Nephron (organoid): ENCODE data around the gene MAG.
"Not testable (repeated sequence)": the region's sequence is repeated elsewhere in the genome, so short reads cannot be mapped to it uniquely, and the experiment has no call there.

Experiments used
- H3K27ac Mint-ChIP-seq, 3 experiments: 2 replicates each; pipeline ENCODE4 v1.8.0; 2020; ENCODE audit warnings: mixed read lengths in 3 of 3, mild to moderate bottlenecking in 2 of 3, moderate library complexity in 1 of 3
- H3K27me3 Mint-ChIP-seq: 2 replicates; pipeline ENCODE4 v1.8.0; 2021; ENCODE audit warnings: low read depth, mild to moderate bottlenecking, moderate library complexity, mixed read lengths
- H3K36me3 Mint-ChIP-seq: 2 replicates; pipeline ENCODE4 v1.8.0; 2020; ENCODE audit warnings: low read depth, mixed read lengths
- H3K4me1 Mint-ChIP-seq: 2 replicates; pipeline ENCODE4 v1.8.0; 2020; ENCODE audit warnings: mixed read lengths
- H3K4me3 Mint-ChIP-seq, 3 experiments: 2 replicates each; pipeline ENCODE4 v1.8.0; 2020; ENCODE audit warnings: mild to moderate bottlenecking in 3 of 3, mixed read lengths in 3 of 3, moderate library complexity in 2 of 3
- H3K9me3 Mint-ChIP-seq: 2 replicates; pipeline ENCODE4 v1.8.0; 2020; ENCODE audit warnings: mixed read lengths
- CTCF ChIP-seq, 3 experiments: fragments of 200-600 bp; sonication (generic); IDR thresholded peaks; one replicate each; pipeline ENCODE4 v1.5.0; 2021; ENCODE audit warnings: antibody characterized with exemption in 3 of 3; ENCODE audit not compliant: unreplicated experiment in 3 of 3

MAG gene

DNA sequence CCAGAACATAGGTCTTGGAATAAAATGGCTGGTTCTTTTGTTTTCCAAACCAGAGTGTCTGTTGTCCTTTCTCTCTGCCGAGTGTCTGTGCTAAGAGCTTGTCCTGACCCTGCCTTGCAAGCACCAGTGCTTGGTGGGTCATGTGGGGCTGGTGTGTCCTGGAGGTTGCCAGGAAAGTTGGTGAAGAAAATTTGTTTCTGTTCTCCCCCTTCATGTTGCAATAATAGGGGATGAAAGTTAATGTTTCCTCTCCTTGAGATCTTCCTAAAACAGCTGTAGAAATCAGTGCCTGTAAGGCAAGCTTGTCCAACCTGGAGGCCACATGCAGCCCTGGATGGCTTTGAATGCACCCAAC, 6.9 kb upstream of the MAG start:
- no peaks in the 10 kb centered on the region for H3K36me3 Mint-ChIP-seq
- no peak overlapping the region for H3K4me3 Mint-ChIP-seq
- TF ChIP-seq CTCF (IDR thresholded peaks at IDR 0.05; ENCODE audit: unreplicated experiment in 3 of 3), result no peak
- H3K4me1 Mint-ChIP-seq, result peaks cover 12% of the 10 kb centered on the region
- H3K27ac Mint-ChIP-seq, result peak overlapping the region in 2 of 3 experiments; percentile 40 to 54
- peaks cover 23% of the 10 kb centered on the region for H3K27me3 Mint-ChIP-seq
- no peaks in the 10 kb centered on the region for H3K9me3 Mint-ChIP-seq

DNA sequence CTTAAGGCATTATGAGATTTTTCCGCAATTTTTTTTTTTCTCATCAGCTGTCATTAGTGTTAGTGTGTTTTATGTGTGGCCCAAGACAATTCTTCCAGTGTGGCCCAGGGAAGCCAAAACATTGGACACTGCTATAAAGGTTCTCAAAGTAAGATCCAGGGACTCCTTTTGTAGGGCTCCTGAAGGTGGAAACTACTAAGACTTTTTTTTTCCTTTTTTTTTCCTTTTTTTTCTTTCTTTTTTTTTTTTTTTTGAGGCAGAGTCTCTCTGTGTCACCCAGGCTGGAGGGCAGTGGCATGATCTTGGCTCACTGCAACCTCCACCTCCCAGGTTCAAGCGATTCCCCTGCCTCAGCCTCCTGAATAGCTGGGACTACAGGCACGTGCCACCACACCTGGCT, 6.5 kb upstream of the MAG start:
- Mint-ChIP-seq H3K4me1 (peaks cover 12% of the 10 kb centered on the region), H3K27ac (peak overlapping the region in 1 of 3 experiments; percentile 40), H3K27me3 (peaks cover 24% of the 10 kb centered on the region)
- H3K9me3 Mint-ChIP-seq, H3K4me3 Mint-ChIP-seq, H3K36me3 Mint-ChIP-seq: not testable (repeated sequence)

- H3K27ac Mint-ChIP-seq, H3K36me3 Mint-ChIP-seq: not testable (repeated sequence)
Measured at GRCh38 chr19:35286101-35286500, 5.9 kb upstream of the MAG start.

GRCh38 chr19:35287713-35288112, 4.2 kb upstream of the MAG start:
- TF ChIP-seq CTCF (IDR thresholded peaks at IDR 0.05; ENCODE audit: unreplicated experiment in 3 of 3), result no peak
- Mint-ChIP-seq H3K36me3 (no peaks in the 10 kb centered on the region), H3K27me3 (peaks cover 36% of the 10 kb centered on the region), H3K9me3 (no peaks in the 10 kb centered on the region), H3K27ac (peak overlapping the region in 2 of 3 experiments; percentile 34 to 42), H3K4me3 (no peak overlapping the region), H3K4me1 (peaks cover 14% of the 10 kb centered on the region)

More at GRCh38 chr19:35286101-35286500, 5.9 kb upstream of the MAG start:
- H3K4me3 Mint-ChIP-seq, H3K9me3 Mint-ChIP-seq: not testable (repeated sequence)
- peaks cover 29% of the 10 kb centered on the region for H3K27me3 Mint-ChIP-seq
- H3K4me1 Mint-ChIP-seq, result peaks cover 12% of the 10 kb centered on the region

DNA sequence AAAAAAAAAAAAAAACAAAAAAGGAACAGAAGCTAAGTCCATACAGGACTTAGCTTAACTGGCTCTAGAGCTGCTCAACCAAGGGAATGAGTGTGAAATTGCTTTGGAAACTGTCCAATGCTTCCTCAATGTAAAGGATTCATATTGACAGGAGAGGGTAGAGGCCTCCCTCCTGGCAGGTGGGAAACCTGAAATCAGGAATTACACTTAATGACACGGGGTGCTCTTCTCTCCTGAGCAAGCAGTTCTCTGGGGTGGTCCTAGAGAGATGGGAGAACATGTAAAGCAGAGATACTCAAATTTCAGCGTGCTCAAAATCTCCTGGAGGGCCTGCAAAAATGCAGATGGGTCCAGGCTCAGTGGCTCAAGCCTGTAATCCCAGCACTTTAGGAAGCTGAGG, 3.6 kb upstream of the MAG start:
- Mint-ChIP-seq H3K27ac (peak overlapping the region in 1 of 3 experiments; percentile 44), H3K4me3 (no peak overlapping the region), H3K9me3 (no peaks in the 10 kb centered on the region), H3K4me1 (peaks cover 21% of the 10 kb centered on the region), H3K36me3 (no peaks in the 10 kb centered on the region), H3K27me3 (peaks cover 31% of the 10 kb centered on the region)
- TF ChIP-seq CTCF (IDR thresholded peaks at IDR 0.05; ENCODE audit: unreplicated experiment in 3 of 3), result no peak

GRCh38 chr19:35288906-35289305, 3.1 kb upstream of the MAG start:
- no peaks in the 10 kb centered on the region for H3K36me3 Mint-ChIP-seq
- peaks cover 22% of the 10 kb centered on the region for H3K4me1 Mint-ChIP-seq
- no peak for TF ChIP-seq CTCF (IDR thresholded peaks at IDR 0.05; ENCODE audit: unreplicated experiment in 3 of 3)
- H3K9me3 Mint-ChIP-seq, result no peaks in the 10 kb centered on the region
- no peak overlapping the region for H3K4me3 Mint-ChIP-seq
- peaks cover 29% of the 10 kb centered on the region for H3K27me3 Mint-ChIP-seq
- peak overlapping the region in 1 of 3 experiments; percentile 22 for H3K27ac Mint-ChIP-seq

GRCh38 chr19:35290381-35291127, 1.4 kb upstream of the MAG start:
- H3K9me3 Mint-ChIP-seq, result no peaks in the 10 kb centered on the region
- no peak for TF ChIP-seq CTCF (IDR thresholded peaks at IDR 0.05; ENCODE audit: unreplicated experiment in 3 of 3)
- H3K27me3 Mint-ChIP-seq, result peaks cover 26% of the 10 kb centered on the region
- no peaks in the 10 kb centered on the region for H3K36me3 Mint-ChIP-seq
- no peak overlapping the region for H3K4me3 Mint-ChIP-seq
- peaks cover 16% of the 10 kb centered on the region for H3K4me1 Mint-ChIP-seq
- H3K27ac Mint-ChIP-seq, result peak overlapping the region in 1 of 3 experiments; percentile 28
